GM18507 (cell line): ENCODE measurements around the gene ERC1.
"Not testable (repeated sequence)": the region's sequence is repeated elsewhere in the genome, so short reads cannot be mapped to it uniquely, and the experiment has no call there.

Source experiments
- DNase-seq: peaks from one replicate; pipeline ENCODE4 v3.0.0; 2011; ENCODE audit warnings: low read depth; ENCODE audit not compliant: insufficient read length; ENCODE audit errors: extremely low spot score
- FAIRE-seq: peaks from 2 replicates; lab custom pipeline; 2011; peaks lifted over from hg19 to GRCh38; lab: Jason Lieb, UNC

Gene ERC1

GRCh38 chr12:979349-979748 is 11.7 kb upstream of the ERC1 start:
- DNase-seq, result no peak
- FAIRE-seq, result no peak

- DNase-seq, result no peak
- peak; percentile 80 for FAIRE-seq
These were observed 9.7 kb upstream of the ERC1 start for GRCh38 chr12:981176-981828.

- no peak for FAIRE-seq
- DNase-seq, result no peak
These were observed 9.1 kb upstream of the ERC1 start for GRCh38 chr12:981961-982360.

GRCh38 chr12:988646-989045 is 2.4 kb upstream of the ERC1 start:
- FAIRE-seq, result no peak
- no peak for DNase-seq

- FAIRE-seq (no peak), DNase-seq (no peak)
These were observed 2.0 kb upstream of the ERC1 start for GRCh38 chr12:989051-989450.

- no peak for FAIRE-seq
- no peak for DNase-seq
These were observed 1.0 kb upstream of the ERC1 start for GRCh38 chr12:989751-990660.

GRCh38 chr12:991350-992333 is 619 bp downstream of the ERC1 start:
- FAIRE-seq (no peak), DNase-seq (peak; percentile 44)

- FAIRE-seq (no peak), DNase-seq (no peak)
These were observed 1.6 kb downstream of the ERC1 start for GRCh38 chr12:992647-993046.

- DNase-seq (no peak), FAIRE-seq (no peak)
These were observed 5.9 kb downstream of the ERC1 start for GRCh38 chr12:996881-997280.

GRCh38 chr12:997505-997904 is 6.5 kb downstream of the ERC1 start:
- DNase-seq, result no peak
- no peak for FAIRE-seq

- FAIRE-seq (peak; percentile 49), DNase-seq (no peak)
These were observed 7.2 kb downstream of the ERC1 start for GRCh38 chr12:998020-998874.

- not testable (repeated sequence) for FAIRE-seq, DNase-seq
These were observed 8.7 kb downstream of the ERC1 start for GRCh38 chr12:999736-1000135.

- FAIRE-seq (no peak), DNase-seq (no peak)
These were observed 10.5 kb downstream of the ERC1 start for GRCh38 chr12:1001507-1001906.

GRCh38 chr12:1003600-1004271 is 12.7 kb downstream of the ERC1 start:
- FAIRE-seq (no peak), DNase-seq (no peak)

GRCh38 chr12:1006255-1006654 is 15.2 kb downstream of the ERC1 start:
- DNase-seq (no peak), FAIRE-seq (no peak)

GRCh38 chr12:1007276-1007675 is 16.3 kb downstream of the ERC1 start:
- DNase-seq, result no peak
- FAIRE-seq, result no peak

GRCh38 chr12:1007994-1008393 is 17.0 kb downstream of the ERC1 start:
- DNase-seq, result no peak
- no peak for FAIRE-seq

- DNase-seq, result no peak
- no peak for FAIRE-seq
These were observed 20.1 kb downstream of the ERC1 start for GRCh38 chr12:1011091-1011490.
